Coronary artery (tissue), 2 donors: ENCODE data around the gene NPY4R2.
"Not testable (repeated sequence)": the region's sequence is repeated elsewhere in the genome, so short reads cannot be mapped to it uniquely, and the experiment has no call there.

Experiments used
- DNase-seq: peaks from one replicate; pipeline ENCODE4 v3.0.0-alpha.2; 2017; ENCODE audit warnings: low spot score
- H3K27ac ChIP-seq, 2 donors: fragments of 200-600 bp; sonication (generic); one replicate each; pipeline ENCODE4 v1.5.1; 2016 to 2019
- H3K4me3 ChIP-seq: fragments of 200-600 bp; sonication (generic); 2 replicates; pipeline ENCODE4 v1.5.1; 2016; ENCODE audit warnings: mild to moderate bottlenecking, moderate library complexity

Gene NPY4R2

GRCh38 chr10:47972077-47972476 is 53.6 kb downstream of the NPY4R2 start:
- not testable (repeated sequence) for H3K27ac ChIP-seq, H3K4me3 ChIP-seq, DNase-seq
